GM18505 (cell line): ENCODE measurements around the gene GVQW3.

Experiments
- ATAC-seq: cut with Tn5 transposase; IDR thresholded peaks from one replicate; pipeline ENCODE4 v1.9.1; 2021; ENCODE audit not compliant: unreplicated experiment
- POLR2A ChIP-seq: IDR thresholded peaks from 4 replicates; pipeline ENCODE4 v1.6.1; 2011; ENCODE audit warnings: borderline replicate concordance; ENCODE audit not compliant: insufficient read depth, insufficient read length; ENCODE audit errors: extremely low read depth

Gene GVQW3

GRCh38 chr11:76380977-76381719, at the start of gene GVQW3, which contains the start of gene THAP12:
TSS of gene GVQW3 (plus strand) at chr11:76381323. CDS start at chr11:76381829, 506 bp downstream.
TSS of gene THAP12 (minus strand) at chr11:76381132. CDS start at chr11:76380836, 296 bp downstream.
- peak; percentile 49 for TF ChIP-seq POLR2A

GRCh38 chr11:76334826-76335389, 46.2 kb upstream of the GVQW3 start:
- no peak for ATAC-seq
- TF ChIP-seq POLR2A, result no peak

More at GRCh38 chr11:76380977-76381719, at the start of gene GVQW3, which contains the start of gene THAP12:
- peak; percentile 86 for ATAC-seq

- ATAC-seq, result no peak
- TF ChIP-seq POLR2A, result no peak
These were observed 45.3 kb upstream of the GVQW3 start for GRCh38 chr11:76335842-76336241.

GRCh38 chr11:76336597-76336996, 44.5 kb upstream of the GVQW3 start:
- ATAC-seq, result no peak
- TF ChIP-seq POLR2A, result no peak

- no peak for ATAC-seq
- no peak for TF ChIP-seq POLR2A
These were observed 43.7 kb upstream of the GVQW3 start for GRCh38 chr11:76337469-76337868.

GRCh38 chr11:76337923-76338322, 43.2 kb upstream of the GVQW3 start:
- TF ChIP-seq POLR2A, result no peak
- no peak for ATAC-seq

GRCh38 chr11:76339221-76339620, 41.9 kb upstream of the GVQW3 start:
- TF ChIP-seq POLR2A, result no peak
- ATAC-seq, result no peak

- TF ChIP-seq POLR2A, result no peak
- no peak for ATAC-seq
These were observed 33.7 kb upstream of the GVQW3 start for GRCh38 chr11:76347466-76347865.

GRCh38 chr11:76348348-76348747, 32.8 kb upstream of the GVQW3 start:
- TF ChIP-seq POLR2A, result no peak
- ATAC-seq, result no peak

GRCh38 chr11:76355172-76355571, 26.0 kb upstream of the GVQW3 start:
- TF ChIP-seq POLR2A, result no peak
- ATAC-seq, result no peak

- no peak for ATAC-seq
- TF ChIP-seq POLR2A, result no peak
These were observed 19.7 kb upstream of the GVQW3 start for GRCh38 chr11:76361374-76361773.

GRCh38 chr11:76361776-76362175, 19.3 kb upstream of the GVQW3 start:
- ATAC-seq, result no peak
- no peak for TF ChIP-seq POLR2A

GRCh38 chr11:76362716-76363115, 18.4 kb upstream of the GVQW3 start:
- ATAC-seq, result no peak
- no peak for TF ChIP-seq POLR2A

GRCh38 chr11:76365038-76365679, 16.0 kb upstream of the GVQW3 start:
- TF ChIP-seq POLR2A, result no peak
- ATAC-seq, result no peak

- TF ChIP-seq POLR2A, result no peak
- no peak for ATAC-seq
These were observed 12.6 kb upstream of the GVQW3 start for GRCh38 chr11:76368490-76368889.

GRCh38 chr11:76369406-76369805, 11.7 kb upstream of the GVQW3 start:
- ATAC-seq, result no peak
- TF ChIP-seq POLR2A, result no peak
